Calu3 (cell line): ENCODE data around the gene APOC4. TPM values are rescaled to one million over a fixed set of nuclear protein-coding genes. Genes with fewer than 3 reads are reported as not detected.

Source experiments
- BruUV-seq: library from RNA; stranded (reverse); fragments of 400-500 nt; replicated peaks from 2 replicates; lab custom pipeline; 2021; lab: Mats Ljungman, UMichigan
- CTCF ChIA-PET: fragments of 300-600 bp; sonication (Branson Sonifier 250); formaldehyde crosslinking; loops from one replicate; lab custom pipeline; 2022; ENCODE audit warnings: antibody characterized with exemption; lab: Charles Lee
- DNase-seq: peaks from one replicate; pipeline ENCODE4 v3.0.0; 2022
- H3K27ac Mint-ChIP-seq: one replicate; pipeline ENCODE4 v1.8.0; 2022; ENCODE audit warnings: mixed read lengths; ENCODE audit not compliant: unreplicated experiment
- H3K27me3 Mint-ChIP-seq: one replicate; pipeline ENCODE4 v1.8.0; 2022; ENCODE audit warnings: mixed read lengths; ENCODE audit not compliant: unreplicated experiment
- H3K36me3 Mint-ChIP-seq: one replicate; pipeline ENCODE4 v1.8.0; 2022; ENCODE audit warnings: mild to moderate bottlenecking, moderate library complexity, mixed read lengths; ENCODE audit not compliant: insufficient read depth, unreplicated experiment
- H3K4me1 Mint-ChIP-seq: one replicate; pipeline ENCODE4 v1.8.0; 2022; ENCODE audit warnings: mild to moderate bottlenecking, low read depth, mixed read lengths; ENCODE audit not compliant: unreplicated experiment
- H3K4me3 Mint-ChIP-seq: one replicate; pipeline ENCODE4 v1.8.0; 2022; ENCODE audit warnings: mild to moderate bottlenecking, low read depth, moderate library complexity, mixed read lengths; ENCODE audit not compliant: unreplicated experiment
- H3K9me3 Mint-ChIP-seq: one replicate; pipeline ENCODE4 v1.8.0; 2022; ENCODE audit warnings: low read depth, mixed read lengths; ENCODE audit not compliant: unreplicated experiment
- CTCF ChIP-seq: fragments of 200-600 bp; IDR thresholded peaks from one replicate; pipeline ENCODE4 v1.8.0; 2022; ENCODE audit warnings: antibody characterized with exemption; ENCODE audit not compliant: unreplicated experiment
- intact Hi-C: fragments of 100-400 bp; cut with micrococcal nuclease; formaldehyde crosslinking; loops from one replicate; pipeline ENCODE4 v1.10.0; 2022; ENCODE audit not compliant: unreplicated experiment
- total RNA-seq: library from RNA; stranded (reverse); gene quantifications from 2 replicates; pipeline ENCODE4 v1.2.3, GENCODE V29; 2022

Gene APOC4
- total RNA-seq, 1 experiment from 2014 or later: not detected

- Mint-ChIP-seq H3K4me3 (no peak overlapping the region), H3K9me3 (no peaks in the 10 kb centered on the region), H3K27me3 (no peaks in the 10 kb centered on the region), H3K27ac (no peak overlapping the region), H3K36me3 (peaks cover 34% of the 10 kb centered on the region), H3K4me1 (peaks cover 16% of the 10 kb centered on the region)
- intact Hi-C loops: no loop called here
- DNase-seq: no peak
- TF ChIP-seq CTCF: no peak
- BruUV-seq: no TSS peak
- CTCF ChIA-PET: no interaction called here
Observed at GRCh38 chr19:44960906-44961728, 19.1 kb downstream of the APOC4 start.

GRCh38 chr19:44961821-44962220 lies 19.8 kb downstream of the APOC4 start:
- no peak for DNase-seq
- no peaks in the 10 kb centered on the region for H3K27me3 Mint-ChIP-seq
- intact Hi-C loops: no loop called here
- BruUV-seq: no TSS peak
- no peak overlapping the region for H3K27ac Mint-ChIP-seq
- no peak for TF ChIP-seq CTCF
- H3K4me1 Mint-ChIP-seq: peaks cover 13% of the 10 kb centered on the region
- H3K9me3 Mint-ChIP-seq: no peaks in the 10 kb centered on the region
- peaks cover 37% of the 10 kb centered on the region for H3K36me3 Mint-ChIP-seq
- CTCF ChIA-PET: no interaction called here
- no peak overlapping the region for H3K4me3 Mint-ChIP-seq

GRCh38 chr19:44968118-44968517 lies 26.1 kb downstream of the APOC4 start:
- CTCF ChIA-PET: interaction anchor here (0.5 kb wide), 1 partner anchor 27 kb away, joined by 3 read pairs; no protein-coding TSS in a partner anchor
- no peaks in the 10 kb centered on the region for H3K9me3 Mint-ChIP-seq
- H3K36me3 Mint-ChIP-seq: peaks cover 48% of the 10 kb centered on the region

GRCh38 chr19:44968670-44969069 lies 26.6 kb downstream of the APOC4 start:
- no TSS peak for BruUV-seq
- Mint-ChIP-seq H3K4me3 (no peak overlapping the region), H3K36me3 (peaks cover 49% of the 10 kb centered on the region), H3K27ac (no peak overlapping the region), H3K4me1 (no peaks in the 10 kb centered on the region), H3K9me3 (no peaks in the 10 kb centered on the region), H3K27me3 (no peaks in the 10 kb centered on the region)
- CTCF ChIA-PET: interaction anchor here (0.5 kb wide), 1 partner anchor 27 kb away, joined by 3 read pairs; no protein-coding TSS in a partner anchor
- DNase-seq: no peak
- TF ChIP-seq CTCF: no peak
- intact Hi-C loops: no loop called here

More at GRCh38 chr19:44968118-44968517, 26.1 kb downstream of the APOC4 start:
- no peak overlapping the region for H3K27ac Mint-ChIP-seq
- no TSS peak for BruUV-seq
- H3K4me3 Mint-ChIP-seq: no peak overlapping the region
- no peak for TF ChIP-seq CTCF
- no peaks in the 10 kb centered on the region for H3K4me1 Mint-ChIP-seq
- DNase-seq: no peak
- no peaks in the 10 kb centered on the region for H3K27me3 Mint-ChIP-seq
- intact Hi-C loops: no loop called here
